ENCODE results near the gene ZNF689. TPM values are rescaled to one million over a fixed set of nuclear protein-coding genes. Genes with fewer than 3 reads are reported as not detected.

The ZNF689 gene
- total and polyA plus RNA-seq, 2 of the 13 experiments (the other 11 are each of a cell fraction or from before 2014, with no cell fraction given), result 9.7 to 19.5 TPM

- no peak; the same call in 1 of the 2 replicates for TF ChIP-seq NFAT5 (CRISPR knock-in tag; IDR thresholded peaks at IDR 0.05)
- TF ChIP-seq ZNF468 (CRISPR knock-in tag; IDR thresholded peaks at IDR 0.05), result 0 out of 2 replicates have a peak, but pooled peaks have one; percentile 51
- peak; percentile 85 for TF ChIP-seq DZIP1 (CRISPR knock-in tag; IDR thresholded peaks at IDR 0.05)
- peak; percentile 91 for TF ChIP-seq ZNF747 (CRISPR knock-in tag; IDR thresholded peaks at IDR 0.05; ENCODE audit: borderline replicate concordance)
- TF ChIP-seq, protein P1, sequence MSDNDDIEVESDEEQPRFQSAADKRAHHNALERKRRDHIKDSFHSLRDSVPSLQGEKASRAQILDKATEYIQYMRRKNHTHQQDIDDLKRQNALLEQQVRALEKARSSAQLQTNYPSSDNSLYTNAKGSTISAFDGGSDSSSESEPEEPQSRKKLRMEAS (IDR thresholded peaks at IDR 0.05), result peak; percentile 85
- no peak for TF ChIP-seq CENPT (CRISPR knock-in tag; IDR thresholded peaks at IDR 0.05; ENCODE audit: low read depth)
- TF ChIP-seq ZNF784 (CRISPR knock-in tag; IDR thresholded peaks at IDR 0.05; ENCODE audit: borderline replicate concordance), result no peak
- no peak for TF ChIP-seq ARNT (IDR thresholded peaks at IDR 0.05)
- no peak for TF ChIP-seq ZNF672 (CRISPR knock-in tag; IDR thresholded peaks at IDR 0.05)
- TF ChIP-seq ZNF17 (CRISPR knock-in tag; IDR thresholded peaks at IDR 0.05), result no peak
- no peak for TF ChIP-seq ZNF660 (CRISPR knock-in tag; IDR thresholded peaks at IDR 0.05; ENCODE audit: borderline replicate concordance, low read depth)
- no peak for TF ChIP-seq ZNF543 (CRISPR knock-in tag; IDR thresholded peaks at IDR 0.05)
- TF ChIP-seq SMYD3 (CRISPR knock-in tag; IDR thresholded peaks at IDR 0.05), result peak; percentile 82
- peak; percentile 91 for TF ChIP-seq BORCS8-MEF2B (CRISPR knock-in tag; IDR thresholded peaks at IDR 0.05)
- TF ChIP-seq, protein P2, sequence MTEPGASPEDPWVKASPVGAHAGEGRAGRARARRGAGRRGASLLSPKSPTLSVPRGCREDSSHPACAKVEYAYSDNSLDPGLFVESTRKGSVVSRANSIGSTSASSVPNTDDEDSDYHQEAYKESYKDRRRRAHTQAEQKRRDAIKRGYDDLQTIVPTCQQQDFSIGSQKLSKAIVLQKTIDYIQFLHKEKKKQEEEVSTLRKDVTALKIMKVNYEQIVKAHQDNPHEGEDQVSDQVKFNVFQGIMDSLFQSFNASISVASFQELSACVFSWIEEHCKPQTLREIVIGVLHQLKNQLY (CRISPR knock-in tag; IDR thresholded peaks at IDR 0.05), result no peak; the same call in none of the 2 replicates
- TF ChIP-seq, protein P3, sequence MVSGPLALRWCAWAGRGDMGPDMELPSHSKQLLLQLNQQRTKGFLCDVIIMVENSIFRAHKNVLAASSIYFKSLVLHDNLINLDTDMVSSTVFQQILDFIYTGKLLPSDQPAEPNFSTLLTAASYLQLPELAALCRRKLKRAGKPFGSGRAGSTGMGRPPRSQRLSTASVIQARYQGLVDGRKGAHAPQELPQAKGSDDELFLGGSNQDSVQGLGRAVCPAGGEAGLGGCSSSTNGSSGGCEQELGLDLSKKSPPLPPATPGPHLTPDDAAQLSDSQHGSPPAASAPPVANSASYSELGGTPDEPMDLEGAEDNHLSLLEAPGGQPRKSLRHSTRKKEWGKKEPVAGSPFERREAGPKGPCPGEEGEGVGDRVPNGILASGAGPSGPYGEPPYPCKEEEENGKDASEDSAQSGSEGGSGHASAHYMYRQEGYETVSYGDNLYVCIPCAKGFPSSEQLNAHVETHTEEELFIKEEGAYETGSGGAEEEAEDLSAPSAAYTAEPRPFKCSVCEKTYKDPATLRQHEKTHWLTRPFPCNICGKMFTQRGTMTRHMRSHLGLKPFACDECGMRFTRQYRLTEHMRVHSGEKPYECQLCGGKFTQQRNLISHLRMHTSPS (CRISPR knock-in tag; IDR thresholded peaks at IDR 0.05; ENCODE audit: low read depth), result no peak
- TF ChIP-seq KDM6A (CRISPR knock-in tag; IDR thresholded peaks at IDR 0.05; ENCODE audit: low read depth), result no peak
Measured at GRCh38 chr16:30571445-30572322, 38.5 kb downstream of the ZNF689 start, which contains the start of gene ZNF688 (continued).

Data from HepG2 (cell line).